ENCODE data around the gene IFNK.
A peak's percentile ranks its signal among the peaks of the same experiment; 100 is the strongest.

IFNK gene

GRCh38 chr9:27523141-27523540 lies 949 bp upstream of the IFNK start:
- Histone ChIP-seq H3K27ac (ENCODE audit: low read depth, low read length) (no peak overlapping the region), H3K36me3 (ENCODE audit: low read length) (no peaks in the 10 kb centered on the region), H4K20me1 (ENCODE audit: low read depth, low read length) (no peaks in the 10 kb centered on the region), H3F3A (ENCODE audit: insufficient read depth) (no peaks in the 10 kb centered on the region), H3K9me3 (ENCODE audit: insufficient read depth, low read length) (no peaks in the 10 kb centered on the region), H3K9ac (ENCODE audit: low read length) (no peak overlapping the region), H3K79me2 (ENCODE audit: insufficient read depth, low read length) (no peaks in the 10 kb centered on the region), H3K4me2 (ENCODE audit: low read depth, low read length, poor library complexity, severe bottlenecking) (no peak overlapping the region), H2AFZ (ENCODE audit: low read depth, low read length, severe bottlenecking) (no peak overlapping the region), H3K9me2 (replicated peaks; ENCODE audit: insufficient read depth, low read length) (no peaks in the 10 kb centered on the region), H3K27me3 (ENCODE audit: low read length) (no peaks in the 10 kb centered on the region), H3K4me3 (ENCODE audit: insufficient read depth, low read length, poor library complexity, severe bottlenecking) (no peak overlapping the region)
- no peak for TF ChIP-seq EZH2phosphoT487 (conservative IDR thresholded peaks at IDR 0.05; ENCODE audit: low read length)
- no peak for TF ChIP-seq CTCF (IDR thresholded peaks at IDR 0.05; ENCODE audit: insufficient read depth, low read length, poor library complexity, severe bottlenecking)

GRCh38 chr9:27527702-27528075 lies 3.6 kb downstream of the IFNK start:
- H3K4me3 ChIP-seq (ENCODE audit: insufficient read depth, low read length, poor library complexity, severe bottlenecking), result no peak overlapping the region
- no peaks in the 10 kb centered on the region for H4K20me1 ChIP-seq (ENCODE audit: low read depth, low read length)
- H3K9me3 ChIP-seq (ENCODE audit: insufficient read depth, low read length), result no peaks in the 10 kb centered on the region
- H3K27ac ChIP-seq (ENCODE audit: low read depth, low read length), result no peak overlapping the region
- no peaks in the 10 kb centered on the region for H3K79me2 ChIP-seq (ENCODE audit: insufficient read depth, low read length)
- no peaks in the 10 kb centered on the region for H3K27me3 ChIP-seq (ENCODE audit: low read length)
- no peaks in the 10 kb centered on the region for H3K36me3 ChIP-seq (ENCODE audit: low read length)
- no peaks in the 10 kb centered on the region for H3K9me2 ChIP-seq (replicated peaks; ENCODE audit: insufficient read depth, low read length)
- no peaks in the 10 kb centered on the region for H3F3A ChIP-seq (ENCODE audit: insufficient read depth)
- no peak overlapping the region for H3K4me2 ChIP-seq (ENCODE audit: low read depth, low read length, poor library complexity, severe bottlenecking)
- H2AFZ ChIP-seq (ENCODE audit: low read depth, low read length, severe bottlenecking), result no peak overlapping the region
- no peak for TF ChIP-seq EZH2phosphoT487 (conservative IDR thresholded peaks at IDR 0.05; ENCODE audit: low read length)
- no peak for TF ChIP-seq CTCF (IDR thresholded peaks at IDR 0.05; ENCODE audit: insufficient read depth, low read length, poor library complexity, severe bottlenecking)
- H3K9ac ChIP-seq (ENCODE audit: low read length), result no peak overlapping the region

- Histone ChIP-seq H3K27me3 (ENCODE audit: low read length) (no peaks in the 10 kb centered on the region), H2AFZ (ENCODE audit: low read depth, low read length, severe bottlenecking) (no peak overlapping the region), H3K9me2 (replicated peaks; ENCODE audit: insufficient read depth, low read length) (no peaks in the 10 kb centered on the region), H3K27ac (ENCODE audit: low read depth, low read length) (no peak overlapping the region), H3K9me3 (ENCODE audit: insufficient read depth, low read length) (no peaks in the 10 kb centered on the region), H3K36me3 (ENCODE audit: low read length) (no peaks in the 10 kb centered on the region), H3K4me2 (ENCODE audit: low read depth, low read length, poor library complexity, severe bottlenecking) (peak overlapping the region; percentile 78), H3F3A (ENCODE audit: insufficient read depth) (no peaks in the 10 kb centered on the region), H3K9ac (ENCODE audit: low read length) (peak overlapping the region; percentile 47; the same call in 1 of the 2 replicates), H3K4me3 (ENCODE audit: insufficient read depth, low read length, poor library complexity, severe bottlenecking) (no peak overlapping the region), H4K20me1 (ENCODE audit: low read depth, low read length) (no peaks in the 10 kb centered on the region), H3K79me2 (ENCODE audit: insufficient read depth, low read length) (no peaks in the 10 kb centered on the region)
- TF ChIP-seq CTCF (IDR thresholded peaks at IDR 0.05; ENCODE audit: insufficient read depth, low read length, poor library complexity, severe bottlenecking) (no peak), EZH2phosphoT487 (conservative IDR thresholded peaks at IDR 0.05; ENCODE audit: low read length) (no peak)
These were observed 4.2 kb downstream of the IFNK start for GRCh38 chr9:27528076-27528885.

All from SU-DHL-6 (cell line).